Germinal center (tissue), 1 donor: ENCODE data around the gene KLF15.

Source experiments
- DNase-seq: peaks from one replicate; pipeline ENCODE4 v3.0.0; 2012; ENCODE audit warnings: mixed read lengths, low spot score

The KLF15 gene

GRCh38 chr3:126320517-126321293, 36.5 kb downstream of the KLF15 start:
- no peak for DNase-seq

GRCh38 chr3:126319701-126320295, 37.4 kb downstream of the KLF15 start:
- DNase-seq = no peak

GRCh38 chr3:126317029-126317996, 39.9 kb downstream of the KLF15 start:
- no peak for DNase-seq

- no peak for DNase-seq
Measured at GRCh38 chr3:126316501-126316939, 40.7 kb downstream of the KLF15 start.

- no peak for DNase-seq
Measured at GRCh38 chr3:126316031-126316461, 41.2 kb downstream of the KLF15 start.

- DNase-seq = no peak
Measured at GRCh38 chr3:126314790-126315658, 42.2 kb downstream of the KLF15 start.

GRCh38 chr3:126314305-126314789, 42.9 kb downstream of the KLF15 start:
- no peak for DNase-seq

- no peak for DNase-seq
Measured at GRCh38 chr3:126313580-126314304, 43.5 kb downstream of the KLF15 start.

GRCh38 chr3:126313166-126313565, 44.0 kb downstream of the KLF15 start:
- no peak for DNase-seq

GRCh38 chr3:126312341-126312740, 44.9 kb downstream of the KLF15 start:
- DNase-seq = no peak

GRCh38 chr3:126311338-126311978, 45.8 kb downstream of the KLF15 start:
- no peak for DNase-seq

- DNase-seq = no peak
Measured at GRCh38 chr3:126310816-126311215, 46.4 kb downstream of the KLF15 start.

GRCh38 chr3:126309861-126310655, 47.1 kb downstream of the KLF15 start:
- no peak for DNase-seq

GRCh38 chr3:126309165-126309564, 48.0 kb downstream of the KLF15 start:
- DNase-seq = no peak

GRCh38 chr3:126308394-126309125, 48.6 kb downstream of the KLF15 start:
- DNase-seq = no peak

- no peak for DNase-seq
Measured at GRCh38 chr3:126307591-126308393, 49.4 kb downstream of the KLF15 start.

GRCh38 chr3:126306888-126307482, 50.2 kb downstream of the KLF15 start:
- no peak for DNase-seq
